Stromal cell of bone marrow (primary cell): ENCODE data around the gene MIDN.
"Not testable (repeated sequence)": the region's sequence is repeated elsewhere in the genome, so short reads cannot be mapped to it uniquely, and the experiment has no call there.

Experiments used
- DNase-seq: peaks from one replicate; pipeline ENCODE4 v3.0.0-alpha.2; 2012; ENCODE audit warnings: low read depth

Gene MIDN

GRCh38 chr19:1295169-1296012, 47.0 kb downstream of the MIDN start:
- no peak for DNase-seq

GRCh38 chr19:1296078-1296477, 47.7 kb downstream of the MIDN start:
- no peak for DNase-seq

- DNase-seq: no peak
These were observed 48.3 kb downstream of the MIDN start for GRCh38 chr19:1296575-1297271.

- DNase-seq: no peak
These were observed 49.9 kb downstream of the MIDN start for GRCh38 chr19:1298235-1298634.

- no peak for DNase-seq
These were observed 51.4 kb downstream of the MIDN start for GRCh38 chr19:1299801-1300200.

- no peak for DNase-seq
These were observed 52.5 kb downstream of the MIDN start for GRCh38 chr19:1300744-1301490.

GRCh38 chr19:1302533-1303239, 54.3 kb downstream of the MIDN start:
- no peak for DNase-seq

- DNase-seq: no peak
These were observed 56.0 kb downstream of the MIDN start for GRCh38 chr19:1304197-1304924.

- not testable (repeated sequence) for DNase-seq
These were observed 57.0 kb downstream of the MIDN start for GRCh38 chr19:1305354-1305753.

GRCh38 chr19:1307320-1307719, 58.9 kb downstream of the MIDN start:
- DNase-seq: no peak

GRCh38 chr19:1307755-1308303, 59.4 kb downstream of the MIDN start:
- DNase-seq: no peak

GRCh38 chr19:1308718-1309117, 60.3 kb downstream of the MIDN start:
- DNase-seq: no peak
